ENCODE data around the gene PACRG.

- no peak for TF ChIP-seq ZNF416 (CRISPR knock-in tag; IDR thresholded peaks at IDR 0.05)
- no peak for TF ChIP-seq RELA (CRISPR knock-in tag; IDR thresholded peaks at IDR 0.05; ENCODE audit: borderline replicate concordance)
- no peak for TF ChIP-seq CTCF (IDR thresholded peaks at IDR 0.05)
- TF ChIP-seq ATF2 (CRISPR knock-in tag; IDR thresholded peaks at IDR 0.05; ENCODE audit: borderline replicate concordance, low read depth), result no peak
- no peak for TF ChIP-seq ZNF317 (CRISPR knock-in tag; IDR thresholded peaks at IDR 0.05; ENCODE audit: borderline replicate concordance, low read depth)
Observed at GRCh38 chr6:162817196-162817595, 89.4 kb downstream of the PACRG start.
